ENCODE results near the gene PDE4B.

DNA sequence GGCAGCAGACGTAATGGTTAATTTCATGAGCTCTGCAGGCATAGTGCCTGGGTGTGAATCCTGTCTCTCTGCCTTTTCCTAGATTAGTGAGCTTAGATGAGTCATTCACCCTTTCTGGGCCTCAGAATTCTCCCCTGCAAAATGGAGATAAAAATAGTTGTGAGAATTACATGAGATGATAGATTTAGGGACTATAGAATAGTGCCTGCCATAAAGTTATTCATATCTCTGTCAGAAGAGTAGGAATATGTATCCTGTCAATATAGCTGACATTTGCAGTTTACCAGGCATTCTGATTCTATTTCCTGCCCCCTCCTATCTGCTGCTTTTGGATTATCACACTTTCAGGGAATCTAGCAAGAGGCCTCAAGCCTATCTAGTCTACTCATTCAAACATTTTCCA lies 112.0 kb downstream of the PDE4B start:
- TF ChIP-seq, protein P1, sequence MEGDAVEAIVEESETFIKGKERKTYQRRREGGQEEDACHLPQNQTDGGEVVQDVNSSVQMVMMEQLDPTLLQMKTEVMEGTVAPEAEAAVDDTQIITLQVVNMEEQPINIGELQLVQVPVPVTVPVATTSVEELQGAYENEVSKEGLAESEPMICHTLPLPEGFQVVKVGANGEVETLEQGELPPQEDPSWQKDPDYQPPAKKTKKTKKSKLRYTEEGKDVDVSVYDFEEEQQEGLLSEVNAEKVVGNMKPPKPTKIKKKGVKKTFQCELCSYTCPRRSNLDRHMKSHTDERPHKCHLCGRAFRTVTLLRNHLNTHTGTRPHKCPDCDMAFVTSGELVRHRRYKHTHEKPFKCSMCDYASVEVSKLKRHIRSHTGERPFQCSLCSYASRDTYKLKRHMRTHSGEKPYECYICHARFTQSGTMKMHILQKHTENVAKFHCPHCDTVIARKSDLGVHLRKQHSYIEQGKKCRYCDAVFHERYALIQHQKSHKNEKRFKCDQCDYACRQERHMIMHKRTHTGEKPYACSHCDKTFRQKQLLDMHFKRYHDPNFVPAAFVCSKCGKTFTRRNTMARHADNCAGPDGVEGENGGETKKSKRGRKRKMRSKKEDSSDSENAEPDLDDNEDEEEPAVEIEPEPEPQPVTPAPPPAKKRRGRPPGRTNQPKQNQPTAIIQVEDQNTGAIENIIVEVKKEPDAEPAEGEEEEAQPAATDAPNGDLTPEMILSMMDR (IDR thresholded peaks at IDR 0.05) = no peak
- no peak for TF ChIP-seq POLR2A (IDR thresholded peaks at IDR 0.05)
